HCT116 (cell line): ENCODE data around the gene SNRPF.

Experiments used
- CEBPB ChIP-seq: IDR thresholded peaks from 2 replicates; pipeline ENCODE4 v1.6.1; 2012; ENCODE audit warnings: low read depth
- CTCF ChIP-seq, 3 experiments: fragments of 200-600 bp in 1 of 3; sonication (generic) in 1 of 3; IDR thresholded peaks in 2 of 3; conservative IDR thresholded peaks in 1 of 3; 2 replicates each; pipeline ENCODE4 v1.5.1; 2012 to 2017; ENCODE audit warnings: low read depth in 2 of 3, low read length in 2 of 3, antibody characterized with exemption in 1 of 3, borderline replicate concordance in 1 of 3, control low read depth in 1 of 3, mild to moderate bottlenecking in 1 of 3, mixed read lengths in 1 of 3, mixed run types in 1 of 3, moderate library complexity in 1 of 3; ENCODE audit not compliant: insufficient read depth in 1 of 3
- SIN3A ChIP-seq: IDR thresholded peaks from 2 replicates; pipeline ENCODE4 v1.6.1; 2012; ENCODE audit warnings: low read depth

- TF ChIP-seq CEBPB (no peak), CTCF (IDR thresholded peaks at IDR 0.05 in 2 of 3, conservative IDR thresholded peaks at IDR 0.05 in 1 of 3; ENCODE audit: borderline replicate concordance in 1 of 3, insufficient read depth in 1 of 3, low read depth in 2 of 3, low read length in 2 of 3) (no peak), SIN3A (no peak)
Measured at GRCh38 chr12:95838125-95838524, 20.6 kb upstream of the SNRPF start.
